HG03175 (cell line): ENCODE measurements around the gene KDM2A.
"Not testable (repeated sequence)": the region's sequence is repeated elsewhere in the genome, so short reads cannot be mapped to it uniquely, and the experiment has no call there.

Experiments used
- ATAC-seq: cut with Tn5 transposase; IDR thresholded peaks from one replicate; pipeline ENCODE4 v1.9.1; 2021; ENCODE audit warnings: mild to moderate bottlenecking, moderate library complexity; ENCODE audit not compliant: unreplicated experiment

KDM2A gene

GRCh38 chr11:67167091-67167490 is 48.0 kb downstream of the KDM2A start:
- no peak for ATAC-seq

GRCh38 chr11:67167719-67168118 is 48.7 kb downstream of the KDM2A start:
- ATAC-seq, result no peak

DNA sequence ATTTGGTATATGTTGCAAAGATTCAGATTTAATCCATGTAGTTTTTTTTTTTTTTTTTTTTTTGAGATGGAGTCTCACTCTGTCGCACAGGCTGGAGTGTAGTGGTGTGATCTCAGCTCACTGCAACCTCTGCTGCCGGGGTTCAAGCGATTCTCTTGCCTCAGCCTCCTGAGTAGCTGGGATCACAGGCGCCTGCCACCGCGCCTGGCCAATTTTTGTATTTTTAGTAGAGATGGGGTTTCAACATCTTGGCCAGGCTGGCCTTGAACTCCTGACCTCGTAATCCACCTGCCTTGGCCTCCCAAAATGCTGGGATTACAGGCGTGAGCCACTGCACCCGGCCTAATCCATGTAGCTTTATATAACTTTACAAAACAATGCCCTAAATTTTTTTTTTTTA is 49.8 kb downstream of the KDM2A start:
- ATAC-seq, result not testable (repeated sequence)

DNA sequence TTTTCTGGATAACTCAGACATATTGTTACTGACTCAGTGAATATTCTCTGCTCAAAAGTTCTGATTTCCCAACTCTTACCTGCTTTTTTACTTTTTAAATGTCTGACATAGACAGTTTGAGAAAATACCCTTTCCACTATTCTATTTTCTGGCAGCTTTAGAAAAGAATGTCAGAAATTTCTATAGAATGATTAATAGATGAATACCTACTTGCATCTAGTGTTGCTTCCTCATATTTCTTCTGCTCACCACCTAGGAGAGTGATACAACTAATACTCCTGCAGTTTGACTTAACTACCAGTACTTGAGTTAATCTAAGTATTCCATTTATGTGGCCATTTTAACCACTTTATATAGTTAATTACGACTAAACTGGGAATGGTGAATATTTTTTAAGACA is 55.2 kb downstream of the KDM2A start:
- ATAC-seq, result no peak

GRCh38 chr11:67177399-67178281 is 58.6 kb downstream of the KDM2A start:
- no peak for ATAC-seq

- no peak for ATAC-seq
These were observed 59.4 kb downstream of the KDM2A start for GRCh38 chr11:67178421-67178820.

- ATAC-seq, result no peak
These were observed 59.8 kb downstream of the KDM2A start for GRCh38 chr11:67178878-67179277.

DNA sequence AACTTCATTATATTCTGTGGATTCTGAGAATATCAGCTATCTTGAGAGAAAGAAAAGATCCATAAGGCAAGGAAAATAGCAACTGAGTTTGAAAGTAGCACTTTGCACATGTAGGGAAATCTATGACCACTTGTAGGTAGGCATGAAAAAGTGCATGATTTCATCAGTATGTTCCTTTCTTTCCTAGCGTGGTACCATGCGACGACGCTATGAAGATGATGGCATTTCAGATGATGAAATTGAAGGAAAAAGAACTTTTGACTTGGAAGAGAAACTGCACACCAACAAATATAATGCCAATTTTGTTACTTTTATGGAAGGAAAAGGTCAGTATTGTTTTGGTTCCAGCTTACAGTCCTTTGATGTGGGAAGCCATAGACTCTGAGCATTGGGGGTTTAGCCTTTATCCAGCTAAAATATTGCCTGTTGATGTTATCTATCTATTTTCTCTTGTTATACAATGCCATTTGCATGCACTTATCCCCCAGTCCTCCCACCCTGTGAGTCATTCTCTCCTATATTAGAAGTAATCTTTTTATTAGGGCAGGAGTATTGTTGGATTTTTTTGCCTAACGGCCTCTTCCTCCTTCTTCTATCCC is 60.9 kb downstream of the KDM2A start:
- ATAC-seq, result no peak

DNA sequence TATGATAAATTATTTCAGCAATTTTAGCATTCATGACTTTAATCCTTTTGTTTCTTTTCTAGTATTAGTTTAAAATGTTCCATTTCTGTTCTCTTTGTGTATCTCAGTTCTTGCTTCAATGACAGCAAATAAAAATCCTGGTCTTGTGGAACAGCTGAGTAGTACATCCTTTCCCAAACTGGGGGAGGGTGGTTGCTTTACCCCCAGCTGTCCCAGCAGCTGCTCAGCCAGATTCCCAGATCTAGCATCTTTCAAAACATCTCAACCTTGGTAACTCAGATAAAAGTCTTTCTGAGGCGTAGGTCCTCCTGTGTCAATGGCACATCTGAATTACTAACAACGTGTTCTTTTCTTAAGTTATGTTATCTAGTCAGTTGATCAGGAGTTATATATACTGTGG is 75.0 kb downstream of the KDM2A start:
- no peak for ATAC-seq

DNA sequence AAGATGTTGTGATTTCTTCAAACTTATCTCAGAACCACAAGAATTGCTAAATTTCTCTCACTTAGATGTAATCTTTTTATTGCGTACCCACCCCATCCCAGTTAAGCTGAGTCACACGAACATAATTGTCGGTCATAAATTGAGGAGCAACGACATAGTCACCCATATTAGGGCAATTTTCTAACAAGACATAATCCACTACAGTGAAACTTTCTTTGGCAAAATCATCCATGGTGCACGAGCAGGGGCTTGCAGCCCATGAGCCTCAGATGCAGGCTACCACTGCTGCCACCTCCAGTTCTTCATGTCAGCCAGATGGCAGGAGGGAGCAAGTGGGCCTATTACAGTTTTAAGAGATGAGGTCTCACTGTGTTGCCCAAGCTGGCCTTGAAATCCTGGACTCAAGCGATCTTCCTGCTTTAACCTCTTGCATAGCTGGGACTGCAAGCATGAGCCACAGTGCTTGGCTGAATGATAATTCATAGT is 77.0 kb downstream of the KDM2A start:
- no peak for ATAC-seq

DNA sequence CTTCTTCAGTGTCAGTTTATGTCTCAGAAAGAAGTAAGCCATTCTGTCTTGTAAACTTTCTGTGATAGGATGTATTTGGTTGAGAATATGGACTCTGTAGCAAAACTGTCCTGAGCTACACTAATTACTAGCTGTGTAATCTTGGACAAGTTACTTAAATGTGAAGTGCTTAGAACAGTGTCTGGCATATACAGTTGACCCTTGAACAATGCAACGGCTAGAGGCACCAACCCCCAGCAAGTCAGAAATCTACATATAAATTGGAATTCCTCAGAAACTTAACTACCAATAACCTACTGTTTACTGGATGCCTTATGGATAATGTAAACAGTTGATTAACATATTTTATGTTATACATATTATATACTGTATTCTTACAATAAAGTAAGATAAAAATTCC is 78.5 kb downstream of the KDM2A start:
- ATAC-seq, result no peak

DNA sequence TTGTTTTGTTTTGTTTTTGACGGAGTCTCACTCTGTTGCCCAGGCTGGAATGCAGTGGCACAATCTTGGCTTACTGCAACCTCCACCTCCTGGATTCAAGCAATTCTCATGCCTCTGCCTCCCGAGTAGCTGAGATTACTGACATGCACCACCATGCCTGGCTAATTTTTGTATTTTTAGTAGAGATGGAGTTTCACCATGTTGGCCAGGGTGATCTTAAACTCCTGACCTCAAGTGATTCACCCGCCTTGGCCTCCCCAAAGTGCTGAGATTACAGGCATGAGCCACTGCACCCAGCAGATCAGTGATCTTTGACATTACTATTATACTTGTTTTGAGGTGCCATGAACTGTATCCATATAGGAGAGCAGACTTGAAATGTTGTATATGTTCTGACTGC is 79.7 kb downstream of the KDM2A start:
- not testable (repeated sequence) for ATAC-seq

DNA sequence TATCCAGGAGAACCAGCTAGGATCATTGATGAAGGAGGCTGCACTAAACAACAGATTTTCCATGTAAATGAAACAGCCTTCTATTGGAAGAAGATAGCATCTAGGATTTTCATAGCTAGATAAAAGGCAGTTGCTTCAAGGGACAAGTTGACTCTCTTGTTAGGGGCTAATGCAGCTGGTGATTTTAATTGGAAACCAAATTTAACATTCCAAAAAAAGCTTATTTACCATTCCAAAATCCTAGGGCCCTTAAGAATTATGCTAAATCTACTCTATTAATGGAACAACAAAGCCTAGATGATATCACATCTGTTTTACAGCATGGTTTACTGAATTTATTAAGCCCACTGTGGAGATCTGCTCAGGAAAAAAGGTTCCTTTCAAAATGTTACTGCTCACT is 80.7 kb downstream of the KDM2A start:
- no peak for ATAC-seq

DNA sequence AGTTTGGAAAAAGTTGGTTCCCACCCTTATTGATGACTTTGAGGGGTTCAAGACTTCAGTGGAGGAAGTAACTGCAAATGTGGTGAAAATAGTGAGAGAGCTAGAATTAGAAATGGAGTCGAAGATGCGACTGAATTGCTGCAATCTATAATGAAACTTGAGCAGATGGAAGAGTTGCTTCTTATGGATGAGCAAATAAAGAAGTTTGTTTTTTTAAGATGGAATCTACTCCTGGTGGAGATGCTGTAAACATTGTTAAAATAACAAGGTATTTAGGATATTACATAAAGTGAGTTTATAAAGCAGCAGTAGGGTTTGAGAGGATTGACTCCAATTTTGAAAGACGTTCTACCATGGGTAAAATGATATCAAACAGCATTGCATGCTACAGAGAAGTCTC is 83.0 kb downstream of the KDM2A start:
- no peak for ATAC-seq

GRCh38 chr11:67204822-67205221 is 85.8 kb downstream of the KDM2A start:
- no peak for ATAC-seq

- ATAC-seq, result not testable (repeated sequence)
These were observed 90.2 kb downstream of the KDM2A start for GRCh38 chr11:67209222-67209621.

GRCh38 chr11:67211656-67212436 is 92.8 kb downstream of the KDM2A start:
- ATAC-seq, result no peak

GRCh38 chr11:67213178-67213621 is 94.1 kb downstream of the KDM2A start:
- peak; percentile 77 for ATAC-seq

GRCh38 chr11:67227726-67228125 is 108.7 kb downstream of the KDM2A start:
- no peak for ATAC-seq

DNA sequence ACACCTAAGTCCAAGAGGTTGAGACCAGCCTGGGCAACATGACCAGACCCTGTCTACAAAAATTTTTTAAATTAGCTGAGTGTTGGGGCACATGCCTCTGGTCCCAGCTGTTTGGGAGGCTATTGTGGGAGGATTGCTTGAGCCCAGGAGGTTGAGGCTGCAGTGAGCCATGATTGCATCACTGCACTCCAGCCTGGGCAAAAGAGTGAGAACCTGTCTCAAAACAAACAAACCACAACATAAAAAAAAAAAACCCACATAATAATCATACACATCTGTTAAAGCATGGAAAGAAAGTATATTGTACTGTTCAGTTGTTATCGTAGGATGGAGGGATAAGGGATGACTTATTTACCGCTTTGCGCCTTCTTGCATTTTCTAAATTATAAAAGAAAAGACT is 111.3 kb downstream of the KDM2A start:
- no peak for ATAC-seq

DNA sequence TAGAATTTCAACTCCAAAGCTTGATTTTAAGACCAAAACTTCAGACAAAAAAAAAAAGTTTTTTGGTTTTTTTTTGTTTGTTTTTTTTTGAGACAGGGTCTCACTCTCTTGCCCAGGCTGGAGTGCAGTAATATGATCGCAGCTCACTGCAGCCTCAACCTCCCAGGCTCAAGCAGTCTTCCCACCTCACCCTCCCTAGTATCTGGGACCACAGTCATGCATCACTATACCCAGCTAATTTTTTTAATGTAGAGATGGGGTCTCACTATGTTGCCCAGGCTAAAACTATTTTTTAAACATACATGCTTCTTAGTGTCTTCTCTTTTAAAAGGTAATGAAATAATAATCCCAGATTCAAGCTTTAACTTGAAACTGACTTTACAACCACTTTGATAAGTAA is 111.8 kb downstream of the KDM2A start:
- no peak for ATAC-seq
